ENCODE results near the gene CFAP61. TPM values are rescaled to one million over a fixed set of nuclear protein-coding genes. Genes with fewer than 3 reads are reported as not detected.

CFAP61 gene
- total and polyA plus RNA-seq, 9 of the 15 experiments (the other 6 are each of a cell fraction or from before 2014, with no cell fraction given), result 0.11 TPM; not detected in 8

- peak; percentile 92 to 99 (median 98) for TF ChIP-seq ZBTB11 (CRISPR knock-in tag; IDR thresholded peaks at IDR 0.05)
Observed at GRCh38 chr20:20017001-20017843, 35.1 kb upstream of the CFAP61 start, which contains the start of gene NAA20 (continued).

- H3K4me1 ChIP-seq (replicated peaks in 1 of 2; ENCODE audit: control insufficient read depth in 2 of 2, insufficient read depth in 2 of 2, low read length in 2 of 2), result peaks cover 7 to 13% of the 10 kb centered on the region in 2 experiments; a peak in 4 of 5 replicates
- in situ Hi-C loops (cut with MboI), result no loop called here
- intact Hi-C loops (cut with micrococcal nuclease), result loop anchor here (10.0 kb wide), 1 partner anchor 557 kb away; no protein-coding TSS in a partner anchor
- peak overlapping the region; percentile 90 for H2AFZ ChIP-seq (ENCODE audit: low read depth, low read length)
- 0 out of 2 replicates have a peak, but pooled peaks cover 2% of the 10 kb centered on the region for H4K20me1 ChIP-seq (replicated peaks; ENCODE audit: control insufficient read depth, insufficient read depth, low read length)
- H3K36me3 ChIP-seq (ENCODE audit: control insufficient read depth, insufficient read depth, low read length), result peaks cover 19% of the 10 kb centered on the region; the same call in 2 of the 3 replicates
- peak overlapping the region; percentile 96 for H3K4me2 ChIP-seq (ENCODE audit: insufficient read depth, low read length)
- TF ChIP-seq STAT5A (IDR thresholded peaks at IDR 0.05; ENCODE audit: borderline replicate concordance, low read length) (no peak), ZFX (CRISPR knock-in tag; IDR thresholded peaks at IDR 0.05) (peak; percentile 5; the same call in 1 of the 2 replicates)
- no peak for FAIRE-seq
- no TSS peak for BruUV-seq (replicated peaks)
- WGBS (ENCODE audit: insufficient coverage, low coverage, missing lambda C conversion rate), result 2% methylated on average over 14 of the region's 17 CpGs
- H3K9me3 ChIP-seq (replicated peaks; ENCODE audit: control insufficient read depth, insufficient read depth, low read depth, low read length), result no peaks in the 10 kb centered on the region
- CTCF ChIA-PET (ENCODE audit: low intra/inter-chr PET ratio), result no interaction called here
- POLR2A ChIA-PET, result interaction anchor here (0.7 kb wide), 1 partner anchor 35 kb away, joined by 4 read pairs; the partner anchor contains the start of gene CFAP61
- H3K9ac ChIP-seq (ENCODE audit: insufficient read depth in 1 of 2, low read depth in 2 of 2, low read length in 2 of 2), result peak overlapping the region; percentile 71 to 91
- no peaks in the 10 kb centered on the region for H3K9me1 ChIP-seq (ENCODE audit: control insufficient read depth, insufficient read depth, low read length)
- peaks cover 57% of the 10 kb centered on the region for H3K79me2 ChIP-seq (ENCODE audit: control insufficient read depth, insufficient read depth, low read length)
- no peaks in the 10 kb centered on the region for H3K27me3 ChIP-seq (ENCODE audit: control insufficient read depth in 2 of 2, insufficient read depth in 2 of 2, low read length in 2 of 2)
- H3K27ac ChIP-seq (ENCODE audit: extremely low read depth, low read depth, low read length), result peak overlapping the region; percentile 73; the same call in 2 of the 3 replicates
- peak overlapping the region; percentile 92 for H3K4me3 ChIP-seq
- ATAC-seq, result peak; percentile 54
- peak in 2 of 4 experiments; percentile 8 to 21 for DNase-seq (ENCODE audit: extremely low read depth in 1 of 4, low spot score in 3 of 4)
Observed at GRCh38 chr20:20017844-20018185, 34.5 kb upstream of the CFAP61 start.
